GM18502 (cell line): Measurements from ENCODE around the gene HBG1.
"Not testable (repeated sequence)": the region's sequence is repeated elsewhere in the genome, so short reads cannot be mapped to it uniquely, and the experiment has no call there.

Experiments used
- ATAC-seq: cut with Tn5 transposase; IDR thresholded peaks from one replicate; pipeline ENCODE4 v1.9.1; 2021; ENCODE audit warnings: mild to moderate bottlenecking; ENCODE audit not compliant: unreplicated experiment, poor library complexity

Gene HBG1

DNA sequence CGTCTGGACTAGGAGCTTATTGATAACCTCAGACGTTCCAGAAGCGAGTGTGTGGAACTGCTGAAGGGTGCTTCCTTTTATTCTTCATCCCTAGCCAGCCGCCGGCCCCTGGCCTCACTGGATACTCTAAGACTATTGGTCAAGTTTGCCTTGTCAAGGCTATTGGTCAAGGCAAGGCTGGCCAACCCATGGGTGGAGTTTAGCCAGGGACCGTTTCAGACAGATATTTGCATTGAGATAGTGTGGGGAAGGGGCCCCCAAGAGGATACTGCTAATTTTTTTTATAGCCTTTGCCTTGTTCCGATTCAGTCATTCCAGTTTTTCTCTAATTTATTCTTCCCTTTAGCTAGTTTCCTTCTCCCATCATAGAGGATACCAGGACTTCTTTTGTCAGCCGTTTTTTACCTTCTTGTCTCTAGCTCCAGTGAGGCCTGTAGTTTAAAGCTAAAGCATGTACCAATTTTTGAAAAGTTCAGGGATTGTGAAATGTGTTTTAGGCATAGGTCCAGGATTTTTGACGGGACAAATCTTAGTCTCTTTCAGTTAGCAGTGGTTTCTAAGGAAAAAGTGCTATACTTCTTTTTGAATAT, at the start of gene HBG1:
TSS of gene HBG1 (minus strand) at position 51 of the 590 bp plus-strand sequence. CDS start 53 bp downstream, outside the sequence.
- not testable (repeated sequence) for ATAC-seq

DNA sequence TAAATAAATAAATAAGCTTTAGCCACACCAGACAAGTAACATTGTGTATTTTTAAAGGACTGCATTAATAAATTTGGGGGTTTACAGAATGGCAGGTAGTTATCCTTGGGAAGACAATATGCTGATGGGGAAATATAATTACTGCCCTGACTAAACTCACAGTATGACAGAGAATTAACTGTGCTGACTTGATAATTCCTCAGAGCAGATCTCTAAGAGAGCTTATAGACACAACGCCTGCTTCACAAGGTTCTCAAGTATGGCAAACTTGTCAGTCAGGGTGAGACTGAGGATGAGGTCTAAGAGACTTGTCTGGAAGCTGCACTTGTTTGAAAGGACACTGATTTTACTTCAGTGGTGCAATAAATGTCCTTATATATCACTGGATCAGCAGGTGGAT, 48.8 kb upstream of the HBG1 start:
- ATAC-seq: no peak

DNA sequence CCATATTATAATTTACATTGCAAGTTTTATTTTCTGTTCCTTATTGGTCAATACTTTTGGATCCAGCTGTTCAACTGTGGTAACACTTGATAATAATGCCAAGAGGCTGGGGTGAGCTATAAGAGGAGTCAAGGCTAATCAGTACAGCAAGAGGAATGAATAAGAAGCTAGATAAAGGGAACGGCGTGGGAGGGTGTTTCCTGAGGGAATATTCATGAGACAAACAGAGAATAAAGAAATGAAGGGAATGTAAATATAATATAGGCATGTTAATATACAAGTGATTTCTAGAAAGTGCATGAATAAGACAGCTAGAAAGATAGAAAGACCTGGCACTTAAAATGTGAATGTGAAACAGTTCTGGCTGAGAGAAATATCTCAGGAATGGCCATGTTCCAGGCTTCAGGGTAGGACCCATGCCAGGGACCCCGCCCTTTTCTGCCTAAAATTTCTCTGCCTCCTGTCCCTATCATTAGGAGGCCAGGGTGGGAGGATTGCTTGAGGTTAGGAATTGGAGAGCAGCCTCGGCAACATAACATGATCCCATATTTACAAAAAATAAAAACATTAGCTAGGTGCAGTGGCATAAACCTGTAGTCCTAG, 48.2 kb upstream of the HBG1 start:
- no peak for ATAC-seq

DNA sequence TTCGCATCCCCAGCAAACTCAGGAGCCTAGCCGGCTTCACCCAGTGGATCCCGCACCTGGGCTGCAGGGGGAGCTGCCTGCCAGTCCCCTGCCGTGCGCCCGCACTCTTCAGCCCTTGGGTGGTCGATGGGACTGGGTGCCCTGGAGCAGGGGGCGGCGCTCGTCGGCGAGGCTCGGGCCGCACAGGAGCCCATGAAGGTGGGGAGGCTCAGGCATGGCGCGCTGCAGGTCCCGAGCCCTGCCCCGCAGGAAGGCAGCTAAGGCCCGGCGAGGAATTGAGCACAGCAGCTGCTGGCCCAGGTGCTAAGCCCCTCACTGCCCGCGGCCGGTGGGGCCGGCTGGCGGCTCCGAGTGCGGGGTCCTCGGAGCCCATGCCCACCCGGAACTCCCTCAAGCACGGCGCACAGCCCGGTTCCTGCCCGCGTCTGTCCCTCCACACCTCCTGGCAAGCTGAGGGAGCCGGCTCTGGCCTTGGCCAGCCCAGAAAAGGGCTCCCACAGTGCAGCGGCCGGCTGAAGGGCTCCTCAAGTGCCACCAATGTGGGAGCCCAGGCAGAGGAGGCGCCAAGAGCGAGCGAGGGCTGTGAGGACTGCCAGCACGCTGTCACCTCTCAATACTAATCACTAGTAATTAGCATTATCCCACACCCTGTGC, 44.8 kb upstream of the HBG1 start:
- not testable (repeated sequence) for ATAC-seq

DNA sequence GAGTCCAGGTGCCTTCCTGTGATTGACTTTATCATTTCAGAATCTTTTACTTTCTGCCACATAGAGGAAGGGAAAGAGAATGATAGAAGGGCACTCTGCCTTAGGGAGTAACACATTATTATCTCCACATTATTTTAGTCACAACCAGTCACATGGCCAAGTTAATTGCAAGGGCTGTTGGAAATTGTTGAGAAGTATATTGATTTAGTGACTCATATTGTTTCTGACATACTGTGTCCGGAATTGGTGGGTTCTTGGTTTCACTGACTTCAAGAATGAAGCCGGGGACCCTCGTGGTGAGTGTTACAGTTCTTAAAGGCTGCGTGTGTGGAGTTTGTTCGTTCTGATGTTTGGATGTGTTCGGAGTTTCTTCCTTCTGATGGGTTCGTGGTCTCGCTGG, 43.4 kb upstream of the HBG1 start:
- no peak for ATAC-seq

DNA sequence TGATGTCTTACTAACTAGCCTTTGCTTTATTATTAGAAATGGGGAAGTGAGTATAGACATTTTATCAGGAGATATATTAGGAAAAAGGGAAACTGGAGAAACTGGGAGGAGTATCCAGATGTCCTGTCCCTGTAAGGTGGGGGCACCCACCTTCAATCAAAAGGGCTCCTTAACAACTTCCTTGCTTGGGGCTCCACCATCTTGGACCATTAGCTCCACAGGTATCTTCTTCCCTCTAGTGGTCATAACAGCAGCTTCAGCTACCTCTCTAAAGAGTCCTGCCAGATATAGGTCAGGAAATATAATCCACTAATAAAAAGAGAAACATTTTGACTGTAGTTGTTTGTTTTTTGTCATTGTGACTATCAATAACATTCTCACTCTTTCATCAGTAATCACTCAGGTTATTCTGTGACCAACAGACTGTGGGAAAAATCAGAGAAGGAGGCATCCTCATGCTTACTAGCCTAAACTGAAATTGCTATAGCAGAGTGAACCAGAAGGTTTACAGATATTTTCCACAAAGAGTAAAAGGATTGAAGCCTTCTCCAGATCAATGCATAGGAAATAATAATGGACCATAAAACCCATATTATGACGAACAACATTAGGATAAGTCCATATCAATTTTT, 41.7 kb upstream of the HBG1 start:
- ATAC-seq: peak; percentile 93

DNA sequence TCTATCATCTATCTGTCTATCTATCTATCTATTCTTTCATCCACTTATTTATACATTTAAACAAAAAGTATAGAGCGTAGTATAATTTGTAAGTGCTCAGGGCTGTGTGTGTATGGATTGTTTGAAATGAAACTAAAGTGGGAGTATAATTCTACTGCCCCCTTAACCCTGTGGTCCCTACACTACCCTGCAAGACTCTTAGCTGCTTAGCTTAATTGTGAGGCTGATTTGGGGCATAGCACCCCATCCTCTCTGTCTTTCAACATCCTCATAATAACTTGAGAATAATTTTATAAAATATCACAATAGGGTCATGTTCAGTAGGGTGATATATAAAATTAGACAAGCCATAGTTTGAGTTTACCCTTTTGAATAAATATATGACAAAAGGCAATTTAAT, 40.4 kb upstream of the HBG1 start:
- no peak for ATAC-seq

DNA sequence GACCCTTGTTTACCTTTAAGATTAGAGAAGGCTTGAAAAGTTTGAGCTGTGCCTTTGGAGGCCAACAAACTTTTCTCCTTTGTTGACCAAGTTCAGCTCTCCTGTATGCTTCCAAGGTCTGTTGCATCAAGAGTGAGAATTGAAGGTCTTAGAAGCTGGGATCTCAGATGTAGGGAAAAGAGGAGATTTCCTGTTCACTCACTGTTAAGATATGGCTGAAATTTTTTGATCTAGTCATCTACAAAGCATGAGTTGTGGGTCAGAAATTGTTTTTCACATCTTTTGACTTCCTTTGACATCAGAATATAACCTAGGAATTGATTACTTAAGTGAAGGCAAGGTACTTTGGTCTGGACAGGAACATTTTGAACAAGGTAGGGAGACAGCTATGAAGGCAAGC, 40.0 kb upstream of the HBG1 start:
- ATAC-seq: no peak

DNA sequence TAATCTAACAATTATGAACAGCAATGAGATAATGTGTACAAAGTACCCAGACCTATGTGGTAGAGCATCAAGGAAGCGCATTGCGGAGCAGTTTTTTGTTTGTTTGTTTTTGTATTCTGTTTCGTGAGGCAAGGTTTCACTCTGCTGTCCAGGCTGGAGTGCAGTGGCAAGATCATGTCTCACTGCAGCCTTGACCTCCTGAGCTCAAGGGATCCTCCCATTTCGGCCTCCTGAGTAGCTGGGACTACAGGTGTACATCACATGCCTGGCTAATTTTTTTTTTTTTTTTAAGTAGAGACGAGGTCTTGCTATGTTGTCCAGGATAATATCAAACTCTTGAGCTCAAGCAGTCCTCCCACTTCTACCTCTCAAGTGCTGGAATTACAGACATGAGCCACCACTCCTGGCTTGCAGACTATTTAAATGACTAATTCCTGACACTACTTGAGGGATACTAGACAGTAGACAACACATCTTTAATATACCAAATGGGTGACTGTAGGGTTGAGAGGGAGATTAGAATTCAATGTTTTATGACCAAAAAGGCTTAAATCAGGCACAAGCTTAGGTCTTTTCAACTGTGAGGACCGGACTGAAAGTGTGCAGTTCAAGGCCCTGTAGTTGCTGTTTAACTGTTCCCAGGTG, 39.4 kb upstream of the HBG1 start:
- no peak for ATAC-seq

DNA sequence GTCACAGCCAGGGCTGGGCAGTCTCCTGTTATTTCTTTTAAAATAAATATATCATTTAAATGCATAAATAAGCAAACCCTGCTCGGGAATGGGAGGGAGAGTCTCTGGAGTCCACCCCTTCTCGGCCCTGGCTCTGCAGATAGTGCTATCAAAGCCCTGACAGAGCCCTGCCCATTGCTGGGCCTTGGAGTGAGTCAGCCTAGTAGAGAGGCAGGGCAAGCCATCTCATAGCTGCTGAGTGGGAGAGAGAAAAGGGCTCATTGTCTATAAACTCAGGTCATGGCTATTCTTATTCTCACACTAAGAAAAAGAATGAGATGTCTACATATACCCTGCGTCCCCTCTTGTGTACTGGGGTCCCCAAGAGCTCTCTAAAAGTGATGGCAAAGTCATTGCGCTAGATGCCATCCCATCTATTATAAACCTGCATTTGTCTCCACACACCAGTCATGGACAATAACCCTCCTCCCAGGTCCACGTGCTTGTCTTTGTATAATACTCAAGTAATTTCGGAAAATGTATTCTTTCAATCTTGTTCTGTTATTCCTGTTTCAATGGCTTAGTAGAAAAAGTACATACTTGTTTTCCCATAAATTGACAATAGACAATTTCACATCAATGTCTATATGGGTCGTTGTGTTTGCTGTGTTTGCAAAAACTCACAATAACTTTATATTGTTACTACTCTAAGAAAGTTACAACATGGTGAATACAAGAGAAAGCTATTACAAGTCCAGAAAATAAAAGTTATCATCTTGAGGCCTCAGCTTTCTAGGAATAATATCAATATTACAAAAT, 38.6 kb upstream of the HBG1 start:
- ATAC-seq: no peak

DNA sequence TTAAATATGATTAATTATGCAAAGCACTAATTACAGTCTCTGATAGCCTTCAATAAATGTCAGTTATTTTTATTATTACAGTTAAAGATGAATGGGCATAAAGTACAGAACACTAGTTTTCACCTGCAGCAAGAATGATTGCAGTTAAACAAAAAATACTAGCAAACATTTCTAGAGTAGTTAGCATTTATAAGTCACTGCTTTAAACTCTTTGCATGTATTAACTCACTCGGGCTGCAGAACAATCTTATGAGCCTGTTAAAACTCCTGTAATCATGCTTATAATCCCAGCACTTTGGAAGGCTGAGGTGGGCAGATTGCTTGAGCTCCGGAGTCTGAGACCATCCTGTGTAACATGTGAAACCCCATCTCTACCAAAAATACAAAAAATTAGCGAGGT, 37.2 kb upstream of the HBG1 start:
- ATAC-seq: no peak

DNA sequence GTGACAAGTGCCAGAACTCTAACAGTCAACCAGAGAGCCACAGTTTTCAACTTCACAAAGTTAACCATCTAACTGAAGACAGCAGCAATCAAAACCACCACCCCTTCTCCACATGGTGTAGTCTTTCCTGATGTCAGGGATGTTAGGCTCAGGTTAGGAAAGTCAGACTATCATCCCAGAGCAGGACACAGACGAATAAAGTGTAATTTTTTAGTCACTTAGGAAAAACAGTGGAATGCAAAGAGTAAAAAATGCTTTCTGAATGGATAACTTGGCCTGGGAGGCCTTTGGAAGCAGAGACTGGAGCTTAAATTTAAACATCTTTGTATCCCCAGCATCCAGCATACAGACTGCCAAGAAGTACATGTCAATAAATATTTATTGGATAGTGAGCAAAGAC, 36.7 kb upstream of the HBG1 start:
- no peak for ATAC-seq

DNA sequence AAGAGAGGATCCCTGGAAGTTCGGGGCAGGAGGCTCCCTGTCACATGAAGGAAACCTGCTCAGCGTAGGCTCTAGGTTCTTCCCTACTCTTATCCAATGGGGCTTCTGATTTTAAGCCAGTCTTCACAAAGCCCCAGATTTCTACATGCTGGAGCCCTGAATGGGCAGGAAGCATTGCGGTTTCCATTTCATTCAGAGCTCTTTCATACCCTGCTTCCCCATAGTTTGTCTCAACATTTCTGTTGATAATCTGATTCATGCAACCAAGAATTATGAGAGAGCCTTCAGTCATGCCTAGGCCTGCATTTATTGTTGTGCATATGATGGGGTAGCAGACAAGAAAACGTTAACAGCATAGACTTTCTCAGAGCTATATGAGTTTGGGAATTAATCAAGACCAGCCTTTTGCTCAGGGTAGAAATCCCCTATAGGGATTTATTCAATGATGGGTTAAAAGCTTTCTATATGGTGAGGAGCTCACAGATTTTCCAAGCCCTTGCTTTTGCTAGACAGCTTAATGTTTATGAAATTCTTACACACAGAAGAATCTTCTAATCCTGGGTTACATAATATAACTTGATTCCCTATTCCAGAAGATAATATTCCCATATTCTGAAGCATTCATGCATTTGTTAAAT, 36.2 kb upstream of the HBG1 start:
- ATAC-seq: no peak

DNA sequence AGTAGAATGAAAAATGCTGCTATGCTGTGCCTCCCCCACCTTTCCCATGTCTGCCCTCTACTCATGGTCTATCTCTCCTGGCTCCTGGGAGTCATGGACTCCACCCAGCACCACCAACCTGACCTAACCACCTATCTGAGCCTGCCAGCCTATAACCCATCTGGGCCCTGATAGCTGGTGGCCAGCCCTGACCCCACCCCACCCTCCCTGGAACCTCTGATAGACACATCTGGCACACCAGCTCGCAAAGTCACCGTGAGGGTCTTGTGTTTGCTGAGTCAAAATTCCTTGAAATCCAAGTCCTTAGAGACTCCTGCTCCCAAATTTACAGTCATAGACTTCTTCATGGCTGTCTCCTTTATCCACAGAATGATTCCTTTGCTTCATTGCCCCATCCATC, 35.0 kb upstream of the HBG1 start:
- ATAC-seq: no peak

DNA sequence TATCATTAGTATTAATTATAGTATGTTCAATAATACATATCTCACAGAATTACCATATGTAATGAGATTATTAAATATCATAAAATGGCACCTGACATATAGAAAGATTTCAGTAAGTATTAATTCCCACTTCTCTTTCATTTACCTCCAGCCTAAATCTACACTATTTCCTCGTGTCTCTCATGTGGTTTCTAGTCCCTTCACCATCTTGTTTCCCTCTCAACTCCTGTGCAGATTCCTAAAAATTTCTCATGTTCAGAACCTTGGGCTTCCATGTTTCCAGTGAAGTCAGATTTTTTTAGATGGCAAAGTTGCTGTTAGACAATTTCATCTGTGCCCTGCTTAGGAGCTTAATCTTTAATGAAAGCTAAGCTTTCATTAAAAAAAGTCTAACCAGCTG, 34.2 kb upstream of the HBG1 start:
- ATAC-seq: no peak

DNA sequence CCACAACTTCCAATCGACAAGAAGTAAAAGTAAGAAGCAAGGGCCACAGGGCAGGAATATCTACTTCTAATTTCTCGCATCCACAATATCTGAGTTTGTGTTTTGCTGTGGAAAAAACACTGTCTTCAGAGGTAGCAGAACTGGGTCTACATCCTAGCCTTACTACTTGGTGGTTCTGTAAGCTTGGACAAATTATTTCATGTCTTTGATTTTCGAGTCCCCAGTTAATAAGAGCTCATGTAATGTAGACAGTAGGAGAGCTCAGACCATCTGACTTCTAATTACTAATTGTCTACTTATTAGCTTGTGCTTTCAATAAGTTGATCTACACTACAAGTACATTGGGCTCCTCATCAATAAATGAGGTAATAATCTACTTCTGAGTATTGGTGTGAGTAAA, 33.4 kb upstream of the HBG1 start:
- no peak for ATAC-seq

DNA sequence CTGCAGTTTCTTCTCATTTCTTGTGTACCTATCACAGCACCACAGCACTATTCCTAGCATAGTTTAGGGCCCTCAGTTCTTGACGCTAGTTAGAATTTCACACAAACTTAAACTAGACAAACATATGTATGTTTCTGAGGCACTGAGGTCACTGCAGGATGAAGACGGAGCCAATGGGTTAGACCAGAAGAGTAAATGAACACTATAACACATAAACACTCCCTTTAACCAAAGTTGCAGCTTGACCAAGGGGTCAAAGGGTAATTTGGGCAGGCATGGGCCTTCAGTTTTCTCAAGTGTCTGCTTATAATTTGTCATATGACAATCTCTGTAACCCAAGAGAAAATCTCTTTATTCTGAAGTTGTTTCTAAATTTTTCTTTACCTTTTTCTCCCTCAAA, 33.0 kb upstream of the HBG1 start:
- no peak for ATAC-seq

DNA sequence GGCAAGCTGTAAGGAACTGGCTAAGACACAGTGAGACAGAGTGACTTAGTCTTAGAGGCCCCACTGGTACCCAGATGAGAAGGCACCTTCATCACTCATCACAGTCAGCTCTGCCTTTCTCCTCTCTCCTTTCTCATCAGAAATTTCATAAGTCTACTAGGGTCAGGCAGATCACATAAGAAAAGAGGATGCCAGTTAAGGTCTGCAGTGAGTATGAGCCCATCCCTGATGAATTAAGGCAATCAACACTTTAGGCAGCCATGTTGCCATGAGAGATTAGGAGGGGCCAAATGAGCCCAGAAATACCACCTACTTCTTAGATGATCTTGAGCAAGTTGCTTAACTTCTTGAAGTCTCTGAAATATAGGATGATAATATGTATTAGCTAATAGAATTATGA, 31.9 kb upstream of the HBG1 start:
- no peak for ATAC-seq

DNA sequence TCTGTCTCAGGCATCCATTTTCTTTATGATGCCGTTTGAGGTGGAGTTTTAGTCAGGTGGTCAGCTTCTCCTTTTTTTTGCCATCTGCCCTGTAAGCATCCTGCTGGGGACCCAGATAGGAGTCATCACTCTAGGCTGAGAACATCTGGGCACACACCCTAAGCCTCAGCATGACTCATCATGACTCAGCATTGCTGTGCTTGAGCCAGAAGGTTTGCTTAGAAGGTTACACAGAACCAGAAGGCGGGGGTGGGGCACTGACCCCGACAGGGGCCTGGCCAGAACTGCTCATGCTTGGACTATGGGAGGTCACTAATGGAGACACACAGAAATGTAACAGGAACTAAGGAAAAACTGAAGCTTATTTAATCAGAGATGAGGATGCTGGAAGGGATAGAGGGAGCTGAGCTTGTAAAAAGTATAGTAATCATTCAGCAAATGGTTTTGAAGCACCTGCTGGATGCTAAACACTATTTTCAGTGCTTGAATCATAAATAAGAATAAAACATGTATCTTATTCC, 31.0 kb upstream of the HBG1 start:
- peak; percentile 95 for ATAC-seq
